MM.1S (cell line): ENCODE data around the gene GATM.

Experiments
- DNase-seq: peaks from one replicate; pipeline ENCODE4 v3.0.0-alpha.2; 2015
- H2AFZ ChIP-seq: fragments of 300-600 bp; sonication (generic); 2 replicates; pipeline ENCODE4 v1.6.0; 2016; ENCODE audit warnings: antibody characterized with exemption, low read length
- H3F3A ChIP-seq: fragments of 300-600 bp; sonication (generic); 2 replicates; pipeline ENCODE4 v1.6.1; 2016; ENCODE audit warnings: mild to moderate bottlenecking, antibody characterized with exemption, low read length, moderate library complexity, mixed read lengths; ENCODE audit not compliant: insufficient read depth
- H3K27ac ChIP-seq: fragments of 300-600 bp; sonication (generic); 2 replicates; pipeline ENCODE4 v1.5.1; 2016; ENCODE audit warnings: mild to moderate bottlenecking, low read length
- H3K27me3 ChIP-seq: fragments of 300-600 bp; sonication (generic); replicated peaks from 2 replicates; pipeline ENCODE4 v1.6.0; 2016; ENCODE audit warnings: low read length; ENCODE audit not compliant: insufficient read depth
- H3K36me3 ChIP-seq: fragments of 300-600 bp; sonication (generic); replicated peaks from 2 replicates; pipeline ENCODE4 v1.6.1; 2016; ENCODE audit warnings: mild to moderate bottlenecking, low read length, mixed read lengths; ENCODE audit not compliant: insufficient read depth
- H3K4me1 ChIP-seq: fragments of 300-600 bp; sonication (generic); 2 replicates; pipeline ENCODE4 v1.6.1; 2016; ENCODE audit warnings: low read length, mixed read lengths
- H3K4me2 ChIP-seq: fragments of 300-600 bp; sonication (generic); 2 replicates; pipeline ENCODE4 v1.6.0; 2016; ENCODE audit warnings: low read depth, low read length
- H3K4me3 ChIP-seq: fragments of 300-600 bp; sonication (generic); 2 replicates; pipeline ENCODE4 v1.5.1; 2016; ENCODE audit warnings: low read length, mixed read lengths
- H3K79me2 ChIP-seq: fragments of 300-600 bp; sonication (generic); 2 replicates; pipeline ENCODE4 v1.6.1; 2016; ENCODE audit warnings: mixed run types, low read length, mixed read lengths
- H3K9ac ChIP-seq: fragments of 300-600 bp; sonication (generic); 2 replicates; pipeline ENCODE4 v1.6.1; 2016; ENCODE audit warnings: low read length, mixed read lengths
- H3K9me2 ChIP-seq: fragments of 300-600 bp; sonication (generic); replicated peaks from 2 replicates; pipeline ENCODE4 v1.6.1; 2016; ENCODE audit warnings: mild to moderate bottlenecking, low read length, mixed read lengths; ENCODE audit not compliant: insufficient read depth
- H3K9me3 ChIP-seq: fragments of 300-600 bp; sonication (generic); replicated peaks from 2 replicates; pipeline ENCODE4 v1.6.1; 2016; ENCODE audit warnings: mild to moderate bottlenecking, low read length, mixed read lengths; ENCODE audit not compliant: insufficient read depth
- H4K20me1 ChIP-seq: fragments of 300-600 bp; sonication (generic); 2 replicates; pipeline ENCODE4 v1.6.1; 2016; ENCODE audit warnings: mild to moderate bottlenecking, low read length, moderate library complexity, mixed read lengths; ENCODE audit not compliant: insufficient read depth
- EZH2 ChIP-seq: fragments of 300-600 bp; sonication (generic); optimal IDR thresholded peaks from 2 replicates; pipeline ENCODE3; 2017; ENCODE audit warnings: low read depth, mild to moderate bottlenecking, antibody characterized with exemption, low read length, mixed read lengths
- EZH2phosphoT487 ChIP-seq: fragments of 300-600 bp; sonication (generic); IDR thresholded peaks from 2 replicates; pipeline ENCODE4 v1.6.1; 2018; ENCODE audit warnings: antibody characterized with exemption, low read length
- TF ChIP-seq, protein P1 (sequence below): fragments of 300-600 bp; sonication (generic); IDR thresholded peaks from 2 replicates; pipeline ENCODE4 v1.5.1; 2016; ENCODE audit warnings: antibody characterized with exemption, low read length, mixed read lengths

Gene GATM

DNA sequence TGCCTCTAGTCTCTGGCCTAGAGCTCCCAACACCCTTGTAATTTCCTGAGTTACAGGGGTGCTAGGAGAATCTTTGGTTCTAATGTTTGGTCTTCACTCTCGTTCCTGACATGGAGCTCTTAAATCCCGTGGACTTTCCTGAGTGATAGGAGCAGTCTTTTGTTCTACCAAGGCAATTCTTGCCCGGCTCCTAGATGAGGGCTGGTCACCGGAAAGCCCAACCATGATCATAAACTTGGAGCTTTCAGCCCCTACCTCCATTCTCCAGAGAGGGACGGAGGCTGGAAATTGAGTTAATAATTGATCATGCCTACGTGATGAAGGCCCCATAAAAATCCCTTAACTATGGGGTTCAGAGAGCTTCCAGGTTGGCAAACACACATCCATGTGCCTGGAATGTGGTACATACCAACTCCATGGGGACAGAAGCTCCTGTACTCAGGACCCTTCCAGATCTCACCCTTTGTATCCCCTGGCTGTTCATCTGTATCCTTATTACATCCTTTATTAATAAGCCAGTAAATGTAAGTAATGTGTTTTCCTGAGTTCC lies 18.8 kb upstream of the GATM start:
- H3K27ac ChIP-seq: no peak overlapping the region
- H4K20me1 ChIP-seq: no peaks in the 10 kb centered on the region
- H3K36me3 ChIP-seq: no peaks in the 10 kb centered on the region
- no peaks in the 10 kb centered on the region for H3K9me3 ChIP-seq
- no peak for TF ChIP-seq EZH2phosphoT487
- TF ChIP-seq, protein P1, sequence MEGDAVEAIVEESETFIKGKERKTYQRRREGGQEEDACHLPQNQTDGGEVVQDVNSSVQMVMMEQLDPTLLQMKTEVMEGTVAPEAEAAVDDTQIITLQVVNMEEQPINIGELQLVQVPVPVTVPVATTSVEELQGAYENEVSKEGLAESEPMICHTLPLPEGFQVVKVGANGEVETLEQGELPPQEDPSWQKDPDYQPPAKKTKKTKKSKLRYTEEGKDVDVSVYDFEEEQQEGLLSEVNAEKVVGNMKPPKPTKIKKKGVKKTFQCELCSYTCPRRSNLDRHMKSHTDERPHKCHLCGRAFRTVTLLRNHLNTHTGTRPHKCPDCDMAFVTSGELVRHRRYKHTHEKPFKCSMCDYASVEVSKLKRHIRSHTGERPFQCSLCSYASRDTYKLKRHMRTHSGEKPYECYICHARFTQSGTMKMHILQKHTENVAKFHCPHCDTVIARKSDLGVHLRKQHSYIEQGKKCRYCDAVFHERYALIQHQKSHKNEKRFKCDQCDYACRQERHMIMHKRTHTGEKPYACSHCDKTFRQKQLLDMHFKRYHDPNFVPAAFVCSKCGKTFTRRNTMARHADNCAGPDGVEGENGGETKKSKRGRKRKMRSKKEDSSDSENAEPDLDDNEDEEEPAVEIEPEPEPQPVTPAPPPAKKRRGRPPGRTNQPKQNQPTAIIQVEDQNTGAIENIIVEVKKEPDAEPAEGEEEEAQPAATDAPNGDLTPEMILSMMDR: no peak
- no peak for TF ChIP-seq EZH2
- H3K4me1 ChIP-seq: peaks cover 17% of the 10 kb centered on the region
- 0 out of 2 replicates have a peak, but pooled peaks cover 4% of the 10 kb centered on the region for H3K79me2 ChIP-seq
- no peak overlapping the region for H2AFZ ChIP-seq
- H3K9me2 ChIP-seq: no peaks in the 10 kb centered on the region
- H3K9ac ChIP-seq: no peak overlapping the region
- no peak overlapping the region for H3K4me2 ChIP-seq
- no peaks in the 10 kb centered on the region for H3K27me3 ChIP-seq
- H3K4me3 ChIP-seq: no peak overlapping the region
- no peak for DNase-seq
- peaks cover 12% of the 10 kb centered on the region for H3F3A ChIP-seq

DNA sequence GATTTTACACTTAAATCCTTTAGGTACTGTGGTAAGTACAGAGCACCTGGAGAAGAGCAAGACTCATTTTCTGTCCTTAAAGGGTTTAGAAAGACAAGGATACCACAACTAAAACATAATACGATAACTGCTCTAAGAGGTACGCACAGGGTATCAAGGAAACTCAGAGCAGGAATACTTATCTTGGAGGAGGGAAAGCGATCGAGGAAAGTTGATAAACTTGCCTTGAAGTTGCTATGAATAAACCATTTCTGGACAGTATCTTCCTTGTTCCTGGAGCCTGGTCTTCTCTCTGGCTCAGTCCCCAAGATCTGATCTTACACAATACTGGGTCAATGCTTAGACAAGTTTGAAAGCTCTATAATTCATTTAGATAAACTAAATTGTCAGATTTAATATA lies 17.6 kb upstream of the GATM start:
- H3K9me3 ChIP-seq: no peaks in the 10 kb centered on the region
- H4K20me1 ChIP-seq: no peaks in the 10 kb centered on the region
- TF ChIP-seq, protein P1: no peak
- no peak for TF ChIP-seq EZH2phosphoT487
- no peak for TF ChIP-seq EZH2
- H3K4me1 ChIP-seq: peaks cover 24% of the 10 kb centered on the region
- no peak overlapping the region for H2AFZ ChIP-seq
- 0 out of 2 replicates have a peak, but pooled peaks cover 5% of the 10 kb centered on the region for H3F3A ChIP-seq
- no peak overlapping the region for H3K4me3 ChIP-seq
- no peak overlapping the region for H3K27ac ChIP-seq
- no peak for DNase-seq
- no peak overlapping the region for H3K4me2 ChIP-seq
- H3K27me3 ChIP-seq: no peaks in the 10 kb centered on the region
- no peaks in the 10 kb centered on the region for H3K36me3 ChIP-seq
- H3K79me2 ChIP-seq: no peaks in the 10 kb centered on the region
- no peaks in the 10 kb centered on the region for H3K9me2 ChIP-seq
- H3K9ac ChIP-seq: no peak overlapping the region

DNA sequence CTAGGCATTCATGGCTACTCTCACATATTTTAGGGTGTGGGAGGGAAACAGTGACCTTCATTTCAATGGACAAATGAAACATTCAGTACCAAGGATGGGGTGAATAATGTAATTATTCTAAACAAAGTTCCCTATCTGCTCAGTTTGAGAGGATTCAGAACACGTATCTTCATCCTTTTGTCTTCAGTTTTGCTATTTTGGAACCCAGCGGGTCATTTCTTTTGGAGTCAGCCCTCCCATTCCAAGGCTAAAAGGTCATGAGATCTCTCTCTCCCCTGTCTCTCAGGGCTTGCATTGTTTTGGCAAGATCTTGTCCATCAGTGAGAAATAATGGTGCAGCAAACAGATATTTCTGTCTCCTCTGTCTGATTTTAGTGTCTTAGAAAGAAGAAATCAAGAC lies 16.3 kb upstream of the GATM start:
- no peak for DNase-seq
- H2AFZ ChIP-seq: no peak overlapping the region
- H3K27me3 ChIP-seq: no peaks in the 10 kb centered on the region
- H3K9me3 ChIP-seq: no peaks in the 10 kb centered on the region
- peaks cover 20% of the 10 kb centered on the region for H3K4me1 ChIP-seq
- TF ChIP-seq EZH2 (no peak), EZH2phosphoT487 (no peak)
- TF ChIP-seq, protein P1: no peak
- H3K79me2 ChIP-seq: no peaks in the 10 kb centered on the region
- H3K9me2 ChIP-seq: no peaks in the 10 kb centered on the region
- no peak overlapping the region for H3K4me2 ChIP-seq
- H3F3A ChIP-seq: 0 out of 2 replicates have a peak, but pooled peaks cover 5% of the 10 kb centered on the region
- H4K20me1 ChIP-seq: no peaks in the 10 kb centered on the region
- no peak overlapping the region for H3K27ac ChIP-seq
- H3K36me3 ChIP-seq: no peaks in the 10 kb centered on the region
- no peak overlapping the region for H3K4me3 ChIP-seq
- no peak overlapping the region for H3K9ac ChIP-seq
